ENCODE results near the gene C4A. TPM values are rescaled to one million over a fixed set of nuclear protein-coding genes. Genes with fewer than 3 reads are reported as not detected.

The C4A gene
- total RNA-seq (2022; extraction: Qiagen RNA extraction), result 0.63 to 1.2 TPM (median 0.89 TPM) in 5 replicates

DNA sequence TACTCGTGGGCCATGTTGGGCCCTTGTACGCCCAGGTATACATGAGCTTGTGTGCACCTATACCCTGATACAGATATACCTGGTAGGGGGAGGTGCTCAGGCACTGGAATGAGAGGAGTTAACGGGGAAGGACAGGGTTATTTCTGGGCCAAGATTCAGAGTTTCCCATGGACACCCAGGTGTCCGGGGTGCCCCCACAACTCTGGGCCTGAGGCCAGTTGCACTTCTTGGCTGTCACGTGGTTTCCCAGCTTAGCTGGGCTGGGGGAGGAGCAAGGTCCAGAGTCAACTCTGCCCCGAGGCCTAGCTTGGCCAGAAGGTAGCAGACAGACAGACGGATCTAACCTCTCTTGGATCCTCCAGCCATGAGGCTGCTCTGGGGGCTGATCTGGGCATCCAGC is at the start of gene C4A:
Gene C4A, plus strand, starts transcription at position 314 of the 400 bp plus-strand sequence. Its CDS starts 51 bp downstream, at position 365.

DNA sequence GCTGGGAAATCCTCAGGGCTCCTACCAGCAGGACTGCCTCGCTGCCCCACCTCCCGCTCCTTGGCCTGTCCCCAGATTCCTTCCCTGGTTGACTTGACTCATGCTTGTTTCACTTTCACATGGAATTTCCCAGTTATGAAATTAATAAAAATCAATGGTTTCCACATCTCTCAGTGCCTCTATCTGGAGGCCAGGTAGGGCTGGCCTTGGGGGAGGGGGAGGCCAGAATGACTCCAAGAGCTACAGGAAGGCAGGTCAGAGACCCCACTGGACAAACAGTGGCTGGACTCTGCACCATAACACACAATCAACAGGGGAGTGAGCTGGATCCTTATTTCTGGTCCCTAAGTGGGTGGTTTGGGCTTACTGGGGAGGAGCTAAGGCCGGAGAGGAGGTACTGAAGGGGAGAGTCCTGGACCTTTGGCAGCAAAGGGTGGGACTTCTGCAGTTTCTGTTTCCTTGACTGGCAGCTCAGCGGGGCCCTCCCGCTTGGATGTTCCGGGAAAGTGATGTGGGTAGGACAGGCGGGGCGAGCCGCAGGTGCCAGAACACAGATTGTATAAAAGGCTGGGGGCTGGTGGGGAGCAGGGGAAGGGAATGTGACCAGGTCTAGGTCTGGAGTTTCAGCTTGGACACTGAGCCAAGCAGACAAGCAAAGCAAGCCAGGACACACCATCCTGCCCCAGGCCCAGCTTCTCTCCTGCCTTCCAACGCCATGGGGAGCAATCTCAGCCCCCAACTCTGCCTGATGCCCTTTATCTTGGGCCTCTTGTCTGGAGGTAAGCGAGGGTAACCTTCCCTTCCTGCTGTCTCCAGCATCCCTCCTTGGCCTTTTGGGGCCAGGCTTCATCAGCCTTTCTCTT is 36.1 kb upstream of the C4A start, which contains the start of gene CFB:
Gene CFB, plus strand, starts transcription at position 589 of the 863 bp plus-strand sequence. Its CDS starts 127 bp downstream, at position 716.

DNA sequence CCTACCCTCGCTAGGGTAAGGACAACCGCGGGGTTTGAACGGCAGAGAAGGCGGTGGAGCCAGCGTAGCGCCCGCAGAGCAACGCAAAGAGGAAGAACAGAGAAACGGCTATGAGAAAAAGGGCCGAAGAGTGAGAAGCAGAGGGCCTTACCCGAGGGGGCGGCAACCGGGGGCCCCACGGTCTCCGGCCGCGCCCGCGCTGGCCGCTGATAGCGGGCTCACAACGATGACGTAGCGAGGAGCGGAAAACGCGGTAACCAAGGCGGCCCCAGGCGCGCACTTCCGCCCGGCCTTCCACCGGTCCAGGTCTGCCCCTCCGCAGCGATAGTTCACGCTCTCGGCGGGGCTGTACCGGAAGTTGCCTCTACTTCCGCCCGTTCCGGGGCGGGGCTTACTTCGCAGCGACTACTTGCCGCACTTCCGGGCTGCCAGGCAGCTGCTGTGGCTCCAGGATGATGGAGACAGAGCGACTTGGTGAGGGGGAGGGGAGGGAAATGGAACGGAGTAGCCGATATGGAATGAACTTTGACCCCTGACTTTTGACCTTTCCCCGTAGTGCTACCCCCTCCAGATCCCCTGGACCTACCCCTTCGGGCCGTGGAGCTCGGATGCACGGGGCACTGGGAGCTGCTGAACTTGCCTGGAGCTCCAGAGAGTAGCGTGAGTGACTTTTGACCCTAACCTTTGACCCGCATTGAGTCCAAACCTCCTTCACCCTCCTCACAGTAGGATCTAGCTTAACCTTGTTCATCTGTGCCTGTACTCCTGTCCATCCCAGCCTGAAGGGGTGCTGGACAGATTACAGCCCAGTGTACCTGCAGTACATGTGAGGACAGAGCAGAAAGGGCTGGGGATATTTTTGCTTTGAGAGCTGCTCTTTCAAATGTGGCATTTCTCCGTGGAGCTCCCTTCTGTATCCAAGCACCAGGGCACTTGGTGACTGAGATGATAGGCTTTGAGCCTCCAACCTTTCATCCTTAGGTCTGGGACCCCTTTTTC is 22.8 kb upstream of the C4A start, which contains the start of the genes NELFE and SKIC2:
Gene NELFE, minus strand, starts transcription at position 231 of the 999 bp plus-strand sequence. CDS start 525 bp downstream, outside the sequence.
Gene SKIC2, plus strand, starts transcription at position 435 of the 999 bp plus-strand sequence. Its CDS starts 18 bp downstream, at position 453.

DNA sequence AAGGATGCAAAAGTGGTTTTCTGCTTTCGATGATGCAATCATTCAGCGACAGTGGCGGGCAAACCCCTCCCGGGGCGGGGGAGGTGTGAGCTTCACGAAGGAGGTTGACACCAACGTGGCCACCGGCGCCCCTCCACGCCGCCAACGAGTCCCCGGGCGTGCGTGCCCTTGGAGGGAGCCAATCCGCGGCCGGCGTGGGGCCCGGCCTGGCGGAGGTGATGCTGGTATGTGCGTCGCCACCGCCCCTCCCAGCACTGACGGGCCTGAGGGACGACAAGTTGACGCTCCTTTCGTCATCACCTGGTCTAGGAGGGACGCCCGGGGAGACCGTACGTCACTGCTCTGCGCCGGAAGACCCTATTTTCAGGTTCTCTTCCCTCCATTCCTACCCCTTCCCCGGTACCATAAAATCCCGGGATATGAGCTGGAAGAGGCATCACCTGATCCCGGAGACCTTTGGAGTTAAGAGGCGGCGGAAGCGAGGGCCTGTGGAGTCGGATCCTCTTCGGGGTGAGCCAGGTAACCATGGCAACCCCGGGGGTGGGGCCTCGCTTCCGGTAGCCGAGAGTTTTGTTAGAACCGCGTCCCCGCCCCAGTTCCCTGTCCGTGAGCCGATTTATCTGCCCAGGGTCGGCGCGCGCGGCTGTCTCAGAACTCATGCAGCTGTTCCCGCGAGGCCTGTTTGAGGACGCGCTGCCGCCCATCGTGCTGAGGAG is 9.7 kb upstream of the C4A start, which contains the start of gene DXO:
Gene DXO, minus strand, starts transcription at position 146 of the 716 bp plus-strand sequence. CDS start 463 bp downstream, outside the sequence.

DNA sequence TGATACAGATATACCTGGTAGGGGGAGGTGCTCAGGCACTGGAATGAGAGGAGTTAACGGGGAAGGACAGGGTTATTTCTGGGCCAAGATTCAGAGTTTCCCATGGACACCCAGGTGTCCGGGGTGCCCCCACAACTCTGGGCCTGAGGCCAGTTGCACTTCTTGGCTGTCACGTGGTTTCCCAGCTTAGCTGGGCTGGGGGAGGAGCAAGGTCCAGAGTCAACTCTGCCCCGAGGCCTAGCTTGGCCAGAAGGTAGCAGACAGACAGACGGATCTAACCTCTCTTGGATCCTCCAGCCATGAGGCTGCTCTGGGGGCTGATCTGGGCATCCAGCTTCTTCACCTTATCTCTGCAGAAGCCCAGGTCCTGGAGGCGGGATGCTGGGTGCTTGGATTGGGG is 32.7 kb downstream of the C4A start, which contains the start of gene C4B:
Gene C4B, plus strand, starts transcription at position 249 of the 400 bp plus-strand sequence. Its CDS starts 51 bp downstream, at position 300.

DNA sequence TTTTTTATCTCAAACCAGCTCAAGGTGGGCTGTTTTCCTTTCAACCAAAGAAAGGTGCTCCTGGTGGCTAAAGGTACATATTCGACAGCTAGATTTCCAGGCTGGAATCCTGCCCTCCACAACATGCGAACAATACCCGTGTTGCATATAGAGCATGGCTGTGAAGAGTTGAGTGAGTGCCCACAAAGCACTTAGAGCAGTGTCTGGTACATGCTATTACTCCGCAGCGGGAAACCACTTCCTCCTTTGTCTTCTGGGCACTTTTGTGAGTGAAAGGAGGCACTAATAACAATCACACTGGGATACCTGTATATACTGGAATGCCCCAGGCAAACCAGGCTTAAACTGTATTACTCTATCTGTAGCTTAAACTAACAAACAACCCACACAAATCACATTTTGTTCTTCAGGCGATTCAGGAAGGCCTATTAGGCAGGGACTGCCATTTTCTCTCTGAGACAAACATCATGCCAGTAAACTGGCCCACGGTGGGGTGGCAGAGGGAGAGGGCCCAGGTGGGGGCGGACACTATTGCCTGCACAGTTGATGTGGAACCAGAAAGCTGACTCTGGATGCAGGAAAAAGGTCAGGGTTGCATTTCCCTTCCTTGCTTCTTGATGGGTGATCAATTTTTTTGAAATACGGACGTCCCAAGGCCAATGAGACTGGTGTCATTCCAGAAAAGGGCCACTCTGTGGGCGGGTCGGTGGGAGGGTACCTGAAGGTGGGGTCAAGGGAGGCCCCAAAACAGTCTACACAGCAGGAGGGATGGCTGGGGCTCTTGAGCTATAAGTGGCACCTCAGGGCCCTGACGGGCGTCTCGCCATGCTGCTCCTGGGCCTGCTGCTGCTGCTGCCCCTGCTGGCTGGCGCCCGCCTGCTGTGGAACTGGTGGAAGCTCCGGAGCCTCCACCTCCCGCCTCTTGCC is 56.0 kb downstream of the C4A start, which contains the start of gene CYP21A2:
Gene CYP21A2, plus strand, starts transcription at position 818 of the 927 bp plus-strand sequence. Its CDS starts 8 bp downstream, at position 826.

Other genes starting within 250 kb of the C4A start
- gene CLIC1, start 245.5 kb upstream of the C4A start, total RNA-seq (2022; extraction: Qiagen RNA extraction), result 438 to 455 TPM (median 449 TPM) in 5 replicates
- gene MSH5, start 242.1 kb upstream of the C4A start, total RNA-seq (2022; extraction: Qiagen RNA extraction), result 8.4 to 14.3 TPM (median 14.1 TPM) in 5 replicates
- 2.1 to 3.7 TPM (median 3.5 TPM) in 5 replicates for gene SAPCD1, start 219.4 kb upstream of the C4A start, total RNA-seq (2022; extraction: Qiagen RNA extraction)
- gene VWA7, start 204.7 kb upstream of the C4A start, total RNA-seq (2022; extraction: Qiagen RNA extraction), result 0.94 to 1.9 TPM (median 1.7 TPM) in 5 replicates
- 39.7 to 58.5 TPM (median 57.1 TPM) in 5 replicates for gene VARS1, start 186.3 kb upstream of the C4A start, total RNA-seq (2022; extraction: Qiagen RNA extraction)
- gene LSM2, start 175.1 kb upstream of the C4A start, total RNA-seq (2022; extraction: Qiagen RNA extraction), result 47.5 to 56.4 TPM (median 52.4 TPM) in 5 replicates
- gene HSPA1L, start 166.8 kb upstream of the C4A start, total RNA-seq (2022; extraction: Qiagen RNA extraction), result 1.1 to 1.8 TPM (median 1.7 TPM) in 5 replicates
- 104 to 243 TPM (median 196 TPM) in 5 replicates for gene HSPA1A, start 166.5 kb upstream of the C4A start, total RNA-seq (2022; extraction: Qiagen RNA extraction)
- gene HSPA1B, start 154.3 kb upstream of the C4A start, total RNA-seq (2022; extraction: Qiagen RNA extraction), result 73.0 to 177 TPM (median 144 TPM) in 5 replicates
- 22.0 to 34.1 TPM (median 28.7 TPM) in 5 replicates for gene NEU1, start 119.2 kb upstream of the C4A start, total RNA-seq (2022; extraction: Qiagen RNA extraction)
- 0.04 to 0.06 TPM in 2 of 5 replicates, not detected in the others for gene SLC44A4, start 103.1 kb upstream of the C4A start, total RNA-seq (2022; extraction: Qiagen RNA extraction)
- 18.2 to 30.9 TPM (median 28.3 TPM) in 5 replicates for gene EHMT2, start 84.4 kb upstream of the C4A start, total RNA-seq (2022; extraction: Qiagen RNA extraction)
- gene ZBTB12, start 80.0 kb upstream of the C4A start, total RNA-seq (2022; extraction: Qiagen RNA extraction), result 2.9 to 4.4 TPM (median 3.9 TPM) in 5 replicates
- gene C2, start 54.3 kb upstream of the C4A start, total RNA-seq (2022; extraction: Qiagen RNA extraction), result 0.27 to 0.40 TPM (median 0.30 TPM) in 5 replicates
- gene CFB, start 36.0 kb upstream of the C4A start, total RNA-seq (2022; extraction: Qiagen RNA extraction), result 1.4 to 2.1 TPM (median 1.6 TPM) in 5 replicates
- 81.5 to 99.5 TPM (median 85.1 TPM) in 5 replicates for gene NELFE, start 23.1 kb upstream of the C4A start, total RNA-seq (2022; extraction: Qiagen RNA extraction)
- gene SKIC2, start 22.9 kb upstream of the C4A start, total RNA-seq (2022; extraction: Qiagen RNA extraction), result 17.5 to 26.7 TPM (median 23.7 TPM) in 5 replicates
- gene DXO, start 9.9 kb upstream of the C4A start, total RNA-seq (2022; extraction: Qiagen RNA extraction), result 10.3 to 12.9 TPM (median 12.5 TPM) in 5 replicates
- 0.47 to 0.90 TPM (median 0.64 TPM) in 5 replicates for gene C4B, start 32.7 kb downstream of the C4A start, total RNA-seq (2022; extraction: Qiagen RNA extraction)
- 0.09 TPM in 1 of 5 replicates, not detected in the others for gene CYP21A2, start 56.4 kb downstream of the C4A start, total RNA-seq (2022; extraction: Qiagen RNA extraction)
- gene TNXB, start 127.3 kb downstream of the C4A start, total RNA-seq (2022; extraction: Qiagen RNA extraction), result 0.33 to 0.85 TPM (median 0.53 TPM) in 5 replicates
- gene ATF6B, start 146.2 kb downstream of the C4A start, total RNA-seq (2022; extraction: Qiagen RNA extraction), result 23.7 to 36.6 TPM (median 35.8 TPM) in 5 replicates
- 6.5 to 7.7 TPM (median 6.9 TPM) in 5 replicates for gene FKBPL, start 148.2 kb downstream of the C4A start, total RNA-seq (2022; extraction: Qiagen RNA extraction)
- 0.35 to 1.1 TPM (median 0.68 TPM) in 5 replicates for gene PRRT1, start 169.9 kb downstream of the C4A start, total RNA-seq (2022; extraction: Qiagen RNA extraction)
- 7.1 to 9.4 TPM (median 9.0 TPM) in 5 replicates for gene PPT2, start 172.1 kb downstream of the C4A start, total RNA-seq (2022; extraction: Qiagen RNA extraction)
- 0.70 to 2.2 TPM (median 1.5 TPM) in 5 replicates for gene EGFL8, start 182.5 kb downstream of the C4A start, total RNA-seq (2022; extraction: Qiagen RNA extraction)
- 32.1 to 44.9 TPM (median 44.4 TPM) in 5 replicates for gene AGPAT1, start 194.0 kb downstream of the C4A start, total RNA-seq (2022; extraction: Qiagen RNA extraction)
- 32.0 to 43.1 TPM (median 40.9 TPM) in 5 replicates for gene RNF5, start 196.3 kb downstream of the C4A start, total RNA-seq (2022; extraction: Qiagen RNA extraction)
- gene AGER, start 202.2 kb downstream of the C4A start, total RNA-seq (2022; extraction: Qiagen RNA extraction), result 0.47 to 1.8 TPM (median 1.4 TPM) in 5 replicates
- gene PBX2, start 208.1 kb downstream of the C4A start, total RNA-seq (2022; extraction: Qiagen RNA extraction), result 13.5 to 18.9 TPM (median 17.2 TPM) in 5 replicates
- gene GPSM3, start 210.6 kb downstream of the C4A start, total RNA-seq (2022; extraction: Qiagen RNA extraction), result 0.26 to 0.48 TPM (median 0.36 TPM) in 5 replicates
- gene NOTCH4, start 242.0 kb downstream of the C4A start, total RNA-seq (2022; extraction: Qiagen RNA extraction), result 0.59 to 0.98 TPM (median 0.75 TPM) in 5 replicates

All from A549 treated with dexamethasone at 1 μM for 4 hours (cell line).